ENCODE measurements around the gene DNAH1.

- TF ChIP-seq POLR2A (IDR thresholded peaks at IDR 0.05) (no peak), CTCF (IDR thresholded peaks at IDR 0.05) (no peak)
Observed at GRCh38 chr3:52403955-52404354, 87.8 kb downstream of the DNAH1 start.
